MCF 10A (cell line): Measurements from ENCODE around the gene TRPM3. TPM values are rescaled to one million over a fixed set of nuclear protein-coding genes. Genes with fewer than 3 reads are reported as not detected.

Experiments used
- BruUV-seq: library from RNA; stranded (reverse); fragments of 400-500 nt; replicated peaks from 2 replicates; lab custom pipeline; 2021; lab: Mats Ljungman, UMichigan
- CTCF ChIA-PET: fragments of 300-600 bp; sonication (Branson Sonifier 250); formaldehyde crosslinking; extraction: SDS; loops from one replicate; lab custom pipeline; 2021; ENCODE audit warnings: antibody characterized with exemption, inconsistent platforms; lab: Yijun Ruan, JAX
- POLR2A ChIA-PET: fragments of 300-600, 350-650 bp; sonication (Branson Sonifier 250); formaldehyde crosslinking; extraction: SDS; loops from one replicate; lab custom pipeline; 2020; ENCODE audit warnings: antibody characterized with exemption, inconsistent platforms; lab: Yijun Ruan, JAX
- DNase-seq: peaks from one replicate; pipeline ENCODE4 v3.0.0-alpha.2; 2018; ENCODE audit not compliant: unreplicated experiment
- H3K27ac Mint-ChIP-seq: one replicate; pipeline ENCODE4 v1.8.0; 2022; ENCODE audit warnings: mild to moderate bottlenecking, low read depth, mixed read lengths; ENCODE audit not compliant: unreplicated experiment
- H3K27me3 Mint-ChIP-seq: one replicate; pipeline ENCODE4 v1.8.0; 2022; ENCODE audit warnings: mixed read lengths; ENCODE audit not compliant: insufficient read depth, unreplicated experiment
- H3K36me3 Mint-ChIP-seq: one replicate; pipeline ENCODE4 v1.8.0; 2022; ENCODE audit warnings: mild to moderate bottlenecking, moderate library complexity, mixed read lengths; ENCODE audit not compliant: insufficient read depth, unreplicated experiment
- H3K4me1 Mint-ChIP-seq: one replicate; pipeline ENCODE4 v1.8.0; 2022; ENCODE audit warnings: mixed read lengths; ENCODE audit not compliant: insufficient read depth, unreplicated experiment
- H3K4me3 Mint-ChIP-seq: one replicate; pipeline ENCODE4 v1.8.0; 2022; ENCODE audit warnings: mild to moderate bottlenecking, moderate library complexity, mixed read lengths; ENCODE audit not compliant: unreplicated experiment
- H3K9me3 Mint-ChIP-seq: one replicate; pipeline ENCODE4 v1.8.0; 2022; ENCODE audit warnings: mixed read lengths; ENCODE audit not compliant: unreplicated experiment
- CTCF ChIP-seq: fragments of 200-600 bp; IDR thresholded peaks from one replicate; pipeline ENCODE4 v1.8.0; 2022; ENCODE audit warnings: antibody characterized with exemption, mild to moderate bottlenecking; ENCODE audit not compliant: unreplicated experiment
- intact Hi-C: fragments of 100-400 bp; cut with micrococcal nuclease; formaldehyde crosslinking; loops from 2 replicates; pipeline ENCODE4 v1.14.1; 2022
- total RNA-seq: library from RNA; stranded (reverse); gene quantifications from 2 replicates; pipeline ENCODE4 v1.2.3, GENCODE V29; 2022

The TRPM3 gene
- total RNA-seq, 1 experiment from 2014 or later: 0.44 TPM

- no TSS peak for BruUV-seq
- no peak overlapping the region for H3K27ac Mint-ChIP-seq
- H3K36me3 Mint-ChIP-seq: no peaks in the 10 kb centered on the region
- intact Hi-C loops: no loop called here
- no peak overlapping the region for H3K4me3 Mint-ChIP-seq
- ChIA-PET CTCF (interaction anchor here (0.5 to 1.2 kb wide), 7 partner anchors 12 to 1014 kb away, joined by 3 to 6 read pairs (median 3); no protein-coding TSS in a partner anchor), POLR2A (interaction anchor here (0.6 kb wide), 2 partner anchors 1107 to 1384 kb away, joined by 3 read pairs; no protein-coding TSS in a partner anchor)
- no peak for TF ChIP-seq CTCF
- no peaks in the 10 kb centered on the region for H3K9me3 Mint-ChIP-seq
- DNase-seq: no peak
- no peaks in the 10 kb centered on the region for H3K27me3 Mint-ChIP-seq
- peaks cover under 1% of the 10 kb centered on the region for H3K4me1 Mint-ChIP-seq
Observed at GRCh38 chr9:70614786-70615463, 506.5 kb downstream of the TRPM3 start.

GRCh38 chr9:70613024-70613768, 508.2 kb downstream of the TRPM3 start:
- Mint-ChIP-seq H3K4me3 (no peak overlapping the region), H3K27me3 (no peaks in the 10 kb centered on the region), H3K9me3 (no peaks in the 10 kb centered on the region), H3K36me3 (no peaks in the 10 kb centered on the region), H3K27ac (no peak overlapping the region), H3K4me1 (peaks cover 9% of the 10 kb centered on the region)
- DNase-seq: no peak
- no TSS peak for BruUV-seq
- POLR2A ChIA-PET: no interaction called here
- intact Hi-C loops: no loop called here
- TF ChIP-seq CTCF: no peak
- CTCF ChIA-PET: interaction anchor here (0.7 to 1.4 kb wide), 3 partner anchors 11 to 37 kb away, joined by 4 to 6 read pairs (median 5); no protein-coding TSS in a partner anchor

- Mint-ChIP-seq H3K4me3 (no peak overlapping the region), H3K9me3 (no peaks in the 10 kb centered on the region), H3K36me3 (no peaks in the 10 kb centered on the region), H3K27me3 (no peaks in the 10 kb centered on the region), H3K4me1 (peaks cover 9% of the 10 kb centered on the region), H3K27ac (no peak overlapping the region)
- ChIA-PET POLR2A (interaction anchor here (1.0 kb wide), 1 partner anchor 10 kb away, joined by 3 read pairs; no protein-coding TSS in a partner anchor), CTCF (interaction anchor here (1.1 kb wide), 1 partner anchor 210 kb away, joined by 3 read pairs; no protein-coding TSS in a partner anchor)
- intact Hi-C loops: no loop called here
- BruUV-seq: no TSS peak
- no peak for TF ChIP-seq CTCF
- DNase-seq: no peak
Observed at GRCh38 chr9:70610287-70610644, 511.2 kb downstream of the TRPM3 start.
